K562 (cell line): ENCODE measurements around the gene ZBTB22. TPM values are rescaled to one million over a fixed set of nuclear protein-coding genes. Genes with fewer than 3 reads are reported as not detected.

ENCODE experiments used
- ARNT ChIP-seq, 2 experiments: fragments of 450-650 bp; IDR thresholded peaks; 2 replicates each; pipeline ENCODE4 v1.6.1; 2016; ENCODE audit warnings: mild to moderate bottlenecking in 1 of 2
- BRCA1 ChIP-seq, 2 experiments: fragments of 450-650 bp in 1 of 2; sonication (generic) in 1 of 2; formaldehyde crosslinking in 1 of 2; IDR thresholded peaks; 2 replicates each; pipeline versions ENCODE4 v1.5.0 to v1.6.1; 2017 to 2020; ENCODE audit warnings: mild to moderate bottlenecking in 1 of 2, missing genetic modification reagents in 1 of 2
- BRF2 ChIP-seq: IDR thresholded peaks from 3 replicates; pipeline ENCODE4 v1.6.1; 2011; ENCODE audit warnings: borderline replicate concordance, mild to moderate bottlenecking; ENCODE audit not compliant: insufficient read length, insufficient read depth
- CGGBP1 ChIP-seq: fragments of 250-450 bp; sonication (Bioruptor Pico); IDR thresholded peaks from 2 replicates; pipeline ENCODE4 v1.9.0; 2021; ENCODE audit warnings: mild to moderate bottlenecking
- E2F8 ChIP-seq: fragments of 450-650 bp; IDR thresholded peaks from 2 replicates; pipeline ENCODE4 v1.7.1; 2018; ENCODE audit warnings: mild to moderate bottlenecking, low read depth; ENCODE audit not compliant: partially characterized antibody
- ELF4 ChIP-seq: fragments of 450-650 bp; formaldehyde crosslinking; IDR thresholded peaks from 2 replicates; pipeline ENCODE4 v1.4.0; 2022; ENCODE audit warnings: missing genetic modification characterization
- HMG20A ChIP-seq: fragments of 450-650 bp; formaldehyde crosslinking; conservative IDR thresholded peaks from 2 replicates; pipeline ENCODE4 v1.4.0; 2020; ENCODE audit warnings: mild to moderate bottlenecking, mixed read lengths
- HOXB6 ChIP-seq: fragments of 250-450 bp; sonication (Bioruptor Pico); IDR thresholded peaks from 2 replicates; pipeline ENCODE4 v1.5.1; 2022; ENCODE audit warnings: mild to moderate bottlenecking, borderline replicate concordance
- KAT7 ChIP-seq: sonication (generic); formaldehyde crosslinking; IDR thresholded peaks from 2 replicates; pipeline ENCODE4 v1.8.0; 2022; ENCODE audit warnings: missing genetic modification reagents, mild to moderate bottlenecking, borderline replicate concordance
- MLX ChIP-seq, 2 experiments: fragments of 450-650 bp in 1 of 2; sonication (generic) in 1 of 2; formaldehyde crosslinking; conservative IDR thresholded peaks; 2 replicates each; pipeline versions ENCODE4 v1.4.0 to v1.8.1; 2020 to 2022; ENCODE audit warnings: mild to moderate bottlenecking in 1 of 2, missing genetic modification reagents in 1 of 2
- PRPF4 ChIP-seq: fragments of 200-400 bp; formaldehyde crosslinking; IDR thresholded peaks from one replicate; pipeline ENCODE4 v1.6.1; 2017; ENCODE audit warnings: low read length, low read depth, mild to moderate bottlenecking; ENCODE audit not compliant: insufficient read depth, poor library complexity, severe bottlenecking
- RBM14 ChIP-seq: fragments of 200-400 bp; formaldehyde crosslinking; IDR thresholded peaks from 2 replicates; pipeline ENCODE4 v1.6.1; 2018; ENCODE audit warnings: low read depth, mild to moderate bottlenecking, low read length, moderate library complexity, borderline replicate concordance; ENCODE audit not compliant: insufficient read depth
- SMARCE1 ChIP-seq: fragments of 450-650 bp; IDR thresholded peaks from 2 replicates; pipeline ENCODE4 v1.7.1; 2016; ENCODE audit warnings: mild to moderate bottlenecking
- TAF7 ChIP-seq: fragments of 450-650 bp; IDR thresholded peaks from 2 replicates; pipeline ENCODE4 v1.6.1; 2016; ENCODE audit warnings: missing genetic modification characterization, missing compliant biosample characterization
- TOE1 ChIP-seq, 2 experiments: fragments of 450-650 bp in 1 of 2; sonication (generic) in 1 of 2; formaldehyde crosslinking in 1 of 2; IDR thresholded peaks; 2 replicates each; pipeline versions ENCODE4 v1.7.1 to v1.8.0; 2016 to 2022; ENCODE audit warnings: borderline replicate concordance in 2 of 2, mild to moderate bottlenecking in 2 of 2, antibody characterized with exemption in 1 of 2, inconsistent platforms in 1 of 2, low read depth in 1 of 2, missing genetic modification reagents in 1 of 2, moderate library complexity in 1 of 2
- XRCC5 ChIP-seq: fragments of 200-400 bp; formaldehyde crosslinking; IDR thresholded peaks from 2 replicates; pipeline ENCODE4 v1.6.1; 2017; ENCODE audit warnings: low read depth, mild to moderate bottlenecking, low read length
- ZBTB7A ChIP-seq: IDR thresholded peaks from 2 replicates; pipeline ENCODE4 v1.6.1; 2011; ENCODE audit warnings: low read depth, mild to moderate bottlenecking, low read length, moderate library complexity, borderline replicate concordance; ENCODE audit not compliant: control insufficient read depth
- ZEB2 ChIP-seq: fragments of 450-650 bp; IDR thresholded peaks from 2 replicates; pipeline ENCODE4 v1.6.1; 2016
- ZFX ChIP-seq: sonication (generic); formaldehyde crosslinking; IDR thresholded peaks from 2 replicates; pipeline ENCODE4 v1.8.0; 2022; ENCODE audit warnings: mild to moderate bottlenecking, missing genetic modification reagents, moderate library complexity
- ZNF644 ChIP-seq: fragments of 200-800 bp; sonication (Bioruptor generic); IDR thresholded peaks from 2 replicates; pipeline ENCODE4 v1.6.1; 2016; ENCODE audit warnings: low read depth, missing genetic modification characterization, missing compliant biosample characterization
- ZSCAN29 ChIP-seq: fragments of 450-650 bp; IDR thresholded peaks from 2 replicates; pipeline ENCODE4 v1.6.1; 2017
- polyA plus RNA-seq, 8 experiments: library from polyadenylated mRNA; depleted of rRNA in 4 of 8; stranded (reverse) in 5 of 8; unstranded in 3 of 8; fragments of >200 nt; fragmentation: Nextera tagmentation in 2 of 8; fragmentation: Illumina TruSeq in 1 of 8; extraction: Ambion mirVana in 2 of 8; extraction: Trizol in 1 of 8; gene quantifications; 2 replicates each; pipeline versions ENCODE4 v1.2.1 to v1.2.3, GENCODE V29; 2011 to 2014; ENCODE audit warnings: inconsistent platforms in 1 of 8, missing spikeins in 1 of 8
- total RNA-seq, 7 experiments: library from RNA; depleted of rRNA in 6 of 7; stranded (reverse); fragments of >200 nt in 6 of 7; fragmentation: Illumina TruSeq in 2 of 7; extraction: Trizol in 2 of 7; gene quantifications; 2 replicates each; pipeline versions ENCODE4 v1.2.1 to v1.2.3, GENCODE V29; 2011 to 2021; ENCODE audit warnings: low replicate concordance in 1 of 7

ZBTB22 gene
- total and polyA plus RNA-seq, 9 of the 15 experiments (the other 6 are each of a cell fraction or from before 2014, with no cell fraction given): 0.21 to 11.9 (median 7.1) TPM

GRCh38 chr6:33271468-33272274 lies 45.9 kb downstream of the ZBTB22 start, which contains the start of the genes RPS18 and VPS52 (continued):
- TF ChIP-seq ELF4 (peak; percentile 3; the same call in 1 of the 2 replicates), XRCC5 (peak; percentile 47), ZBTB7A (peak; percentile 52; the same call in 1 of the 2 replicates), ZEB2 (peak; percentile 100), HMG20A (CRISPR knock-in tag) (peak; percentile 69; the same call in 1 of the 2 replicates), E2F8 (peak; percentile 96), RBM14 (no peak), HOXB6 (peak; percentile 11; the same call in 1 of the 2 replicates), KAT7 (CRISPR knock-in tag) (no peak; the same call in 1 of the 2 replicates), ZFX (CRISPR knock-in tag) (peak; percentile 100), BRCA1 (IDR thresholded peaks at IDR 0.05) (no peak), BRCA1 (CRISPR knock-in tag; IDR thresholded peaks at IDR 0.05) (no peak), ZSCAN29 (0 out of 2 replicates have a peak, but pooled peaks have one; percentile 51), BRF2 (no peak), CGGBP1 (CRISPR knock-in tag) (peak; percentile 80; the same call in 1 of the 2 replicates), MLX (CRISPR knock-in tag; conservative IDR thresholded peaks at IDR 0.05) (peak; percentile 40 to 87; a peak in 2 of 4 replicates), ZNF644 (tag) (peak; percentile 90; the same call in 1 of the 2 replicates), ARNT (IDR thresholded peaks at IDR 0.05) (peak; percentile 83 to 97; a peak in 3 of 4 replicates), TOE1 (IDR thresholded peaks at IDR 0.05; ENCODE audit: borderline replicate concordance) (peak; percentile 91), TOE1 (CRISPR knock-in tag; IDR thresholded peaks at IDR 0.05; ENCODE audit: borderline replicate concordance, low read depth) (no peak), TAF7 (tag) (peak; percentile 99), SMARCE1 (0 out of 2 replicates have a peak, but pooled peaks have one; percentile 12), PRPF4 (peak; percentile 43)
